UCSD-AML1 (cell line): Measurements from ENCODE around the gene PRR7.

ENCODE experiments used
- DNase-seq: peaks from one replicate; lab custom pipeline; 2025; ENCODE audit not compliant: unreplicated experiment; lab: John Stamatoyannopoulos, UW

PRR7 gene

DNA sequence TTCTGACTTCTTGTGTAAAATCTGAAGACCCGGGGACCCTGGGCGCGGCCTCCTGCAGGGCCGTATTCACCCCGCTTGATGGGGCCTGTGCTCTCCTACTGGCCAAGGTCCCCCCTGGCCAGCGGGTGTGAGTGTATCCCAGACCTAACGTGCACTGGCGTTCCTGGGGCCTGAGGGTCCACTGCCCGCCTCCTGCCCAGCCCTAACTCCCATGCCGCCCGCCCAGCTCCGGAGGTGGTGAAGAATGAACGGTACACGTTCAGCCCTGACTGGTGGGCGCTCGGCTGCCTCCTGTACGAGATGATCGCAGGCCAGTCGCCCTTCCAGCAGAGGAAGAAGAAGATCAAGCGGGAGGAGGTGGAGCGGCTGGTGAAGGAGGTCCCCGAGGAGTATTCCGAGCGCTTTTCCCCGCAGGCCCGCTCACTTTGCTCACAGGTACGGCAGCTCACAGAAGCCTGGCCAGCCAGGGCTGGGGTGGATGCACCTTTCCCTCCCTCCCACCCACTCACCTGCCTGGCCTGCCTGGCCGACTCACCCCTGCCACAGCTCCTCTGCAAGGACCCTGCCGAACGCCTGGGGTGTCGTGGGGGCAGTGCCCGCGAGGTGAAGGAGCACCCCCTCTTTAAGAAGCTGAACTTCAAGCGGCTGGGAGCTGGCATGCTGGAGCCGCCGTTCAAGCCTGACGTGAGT is 10.6 kb upstream of the PRR7 start:
- DNase-seq, result no peak

DNA sequence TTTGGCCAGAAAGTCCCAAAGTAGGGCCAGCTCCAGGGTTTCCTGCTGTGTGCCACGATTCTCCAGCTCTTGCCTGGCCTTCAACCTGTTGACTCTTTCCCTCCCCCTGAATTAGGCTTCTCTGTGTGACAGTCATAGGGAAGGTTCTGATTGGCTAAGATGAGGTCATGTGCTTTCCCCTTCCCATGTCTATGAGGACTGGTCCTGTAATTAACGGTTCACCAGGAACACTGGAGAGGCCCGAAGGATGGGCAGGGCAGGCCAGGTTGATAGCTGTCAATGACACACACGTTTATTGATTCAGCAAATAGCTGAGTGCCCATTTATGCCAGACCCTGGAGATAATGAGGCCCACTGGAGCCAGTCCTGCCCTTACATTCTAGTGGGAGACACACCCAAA is 9.0 kb upstream of the PRR7 start:
- no peak for DNase-seq

DNA sequence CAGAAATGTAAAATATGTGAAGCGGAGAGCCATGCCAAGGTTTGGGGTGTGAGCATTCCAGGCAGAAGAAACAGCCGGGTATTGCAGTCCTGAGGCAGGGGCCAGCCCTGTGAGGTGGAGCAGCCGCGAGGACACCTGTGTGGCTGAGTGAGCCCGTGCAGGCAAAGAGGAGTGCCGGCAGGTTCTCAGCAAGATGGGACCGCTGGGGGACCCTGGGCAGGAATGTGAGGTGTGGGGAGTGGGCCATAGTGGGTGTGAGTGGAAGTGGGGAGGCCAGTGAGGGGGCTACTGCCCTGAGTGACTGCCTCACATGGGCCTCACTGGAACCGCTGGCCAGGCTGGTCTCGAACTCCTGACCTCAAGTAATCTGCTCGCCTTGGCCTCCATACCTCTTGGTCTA is 8.1 kb upstream of the PRR7 start:
- no peak for DNase-seq

DNA sequence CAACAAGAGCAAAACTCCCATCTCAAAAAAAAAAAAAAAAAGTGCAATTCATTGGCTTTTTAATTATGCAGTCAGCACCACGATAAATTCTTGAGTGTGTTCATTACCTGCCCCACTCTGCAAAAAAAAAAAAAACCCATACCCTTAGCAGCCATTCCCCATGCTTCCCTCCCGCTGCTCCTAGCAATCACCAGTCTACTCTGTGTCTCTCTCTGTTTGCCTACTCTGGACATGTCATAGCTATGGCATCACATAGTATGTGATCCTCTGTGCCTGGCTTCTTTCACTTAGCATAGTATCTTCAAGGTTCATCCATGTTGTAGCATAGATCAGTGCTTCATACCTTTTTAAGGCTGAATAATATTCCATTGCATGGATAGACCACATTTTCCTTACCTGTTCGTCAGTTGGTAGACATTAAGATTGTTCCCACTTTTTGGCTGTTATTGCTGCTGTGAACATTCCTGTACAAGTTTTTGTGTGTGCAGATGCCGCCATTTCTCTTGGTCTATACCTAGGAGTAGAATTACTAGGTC is 7.0 kb upstream of the PRR7 start:
- DNase-seq, result no peak

DNA sequence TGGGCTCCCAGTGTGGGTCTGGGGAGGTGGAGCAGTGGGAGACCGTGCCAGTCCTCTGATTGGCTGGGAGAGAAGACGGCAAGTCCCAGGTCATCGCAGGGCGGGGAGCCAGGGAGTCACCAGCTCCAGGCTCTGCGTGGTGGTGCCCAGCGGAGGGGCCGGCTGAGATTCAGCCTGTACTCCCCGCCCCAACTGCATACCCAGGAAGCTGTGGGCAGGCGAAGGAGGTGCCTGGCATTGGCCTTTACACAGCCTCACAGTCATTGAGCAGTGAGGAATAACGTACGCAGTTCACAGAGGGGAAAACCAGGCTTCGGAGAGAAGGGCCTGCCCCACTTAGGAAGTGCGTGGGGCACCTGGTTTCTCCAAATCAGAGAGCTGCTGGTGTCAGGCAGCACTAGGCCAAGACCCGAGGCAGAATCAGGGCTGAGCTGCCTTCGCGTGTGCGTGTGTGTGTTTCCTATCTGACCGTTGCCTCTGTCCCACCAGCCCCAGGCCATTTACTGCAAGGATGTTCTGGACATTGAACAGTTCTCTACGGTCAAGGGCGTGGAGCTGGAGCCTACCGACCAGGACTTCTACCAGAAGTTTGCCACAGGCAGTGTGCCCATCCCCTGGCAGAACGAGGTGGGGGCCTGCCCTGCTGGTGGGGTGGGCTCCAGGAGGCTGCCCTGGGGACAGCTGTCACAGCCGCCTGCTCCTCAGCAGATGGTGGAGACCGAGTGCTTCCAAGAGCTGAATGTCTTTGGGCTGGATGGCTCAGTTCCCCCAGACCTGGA is 6.2 kb upstream of the PRR7 start:
- no peak for DNase-seq

DNA sequence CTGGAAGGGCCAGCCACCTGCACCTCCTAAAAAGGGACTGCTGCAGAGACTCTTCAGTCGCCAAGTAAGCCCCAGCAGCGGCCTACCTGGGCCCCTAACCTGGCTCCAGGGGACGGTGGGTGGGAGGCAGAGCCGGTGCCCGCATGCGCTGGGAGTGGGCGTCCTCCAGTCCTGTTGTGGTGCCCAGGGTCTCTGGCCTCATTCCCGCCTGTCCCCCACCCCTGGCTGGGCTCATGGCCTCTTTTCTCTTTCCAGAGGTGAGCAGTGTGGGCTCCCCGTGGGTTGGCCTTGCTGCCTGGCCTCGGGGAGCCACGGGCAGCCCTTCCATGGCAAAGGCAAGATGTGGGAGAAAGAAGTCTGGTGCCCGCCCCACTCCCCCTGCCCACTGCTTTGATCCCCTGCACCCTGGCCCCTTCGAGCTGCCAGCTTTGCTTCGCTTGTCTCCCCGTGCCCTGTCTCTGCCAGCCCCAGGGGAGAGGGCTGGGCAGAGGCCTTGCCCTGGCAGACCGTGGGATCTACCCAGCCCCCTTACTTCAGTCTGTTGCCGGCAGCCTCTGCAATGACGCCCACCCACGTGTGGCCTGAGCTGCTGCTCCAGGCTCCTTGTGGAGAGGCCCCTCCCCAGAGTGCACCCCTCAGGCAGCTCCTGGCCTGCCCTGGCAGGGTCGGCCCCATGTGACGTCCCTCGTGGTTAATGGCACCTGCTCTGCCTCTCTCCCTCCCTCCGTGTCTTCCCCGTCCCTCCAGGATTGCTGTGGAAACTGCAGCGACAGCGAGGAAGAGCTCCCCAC is 5.4 kb upstream of the PRR7 start:
- no peak for DNase-seq

DNA sequence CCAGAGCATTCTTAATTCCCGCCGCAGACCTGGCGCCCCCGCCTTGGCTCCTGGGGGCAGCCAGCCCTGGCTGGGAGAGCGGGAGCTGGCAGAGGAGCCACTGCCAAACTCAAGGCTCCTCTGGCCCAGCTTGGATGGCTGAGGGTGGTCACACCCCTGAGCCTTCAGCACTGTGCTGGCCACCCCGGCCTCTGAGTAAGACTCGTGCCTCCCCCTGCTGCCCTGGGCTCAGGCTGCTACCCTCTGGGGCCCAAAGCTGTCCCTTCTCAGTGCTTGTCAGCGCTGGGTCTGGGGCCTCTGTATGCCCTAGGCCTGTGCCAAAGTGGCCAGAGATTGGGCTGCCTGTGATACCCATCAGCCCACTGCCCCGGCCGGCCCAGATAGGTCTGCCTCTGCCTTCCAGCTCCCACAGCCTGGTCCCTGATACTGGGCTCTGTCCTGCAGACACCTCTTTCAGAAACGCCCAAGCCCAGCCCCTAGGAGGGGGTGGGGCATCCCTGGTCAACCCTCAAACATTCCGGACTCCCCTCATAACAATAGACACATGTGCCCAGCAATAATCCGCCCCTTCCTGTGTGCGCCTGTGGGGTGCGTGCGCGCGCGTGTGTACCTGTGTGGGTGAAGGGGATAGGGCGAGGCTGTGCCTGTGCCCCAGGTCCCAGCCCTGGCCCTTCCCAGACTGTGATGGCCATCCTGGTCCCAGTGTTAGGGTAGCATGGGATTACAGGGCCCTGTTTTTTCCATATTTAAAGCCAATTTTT is 4.4 kb upstream of the PRR7 start:
- DNase-seq, result no peak

DNA sequence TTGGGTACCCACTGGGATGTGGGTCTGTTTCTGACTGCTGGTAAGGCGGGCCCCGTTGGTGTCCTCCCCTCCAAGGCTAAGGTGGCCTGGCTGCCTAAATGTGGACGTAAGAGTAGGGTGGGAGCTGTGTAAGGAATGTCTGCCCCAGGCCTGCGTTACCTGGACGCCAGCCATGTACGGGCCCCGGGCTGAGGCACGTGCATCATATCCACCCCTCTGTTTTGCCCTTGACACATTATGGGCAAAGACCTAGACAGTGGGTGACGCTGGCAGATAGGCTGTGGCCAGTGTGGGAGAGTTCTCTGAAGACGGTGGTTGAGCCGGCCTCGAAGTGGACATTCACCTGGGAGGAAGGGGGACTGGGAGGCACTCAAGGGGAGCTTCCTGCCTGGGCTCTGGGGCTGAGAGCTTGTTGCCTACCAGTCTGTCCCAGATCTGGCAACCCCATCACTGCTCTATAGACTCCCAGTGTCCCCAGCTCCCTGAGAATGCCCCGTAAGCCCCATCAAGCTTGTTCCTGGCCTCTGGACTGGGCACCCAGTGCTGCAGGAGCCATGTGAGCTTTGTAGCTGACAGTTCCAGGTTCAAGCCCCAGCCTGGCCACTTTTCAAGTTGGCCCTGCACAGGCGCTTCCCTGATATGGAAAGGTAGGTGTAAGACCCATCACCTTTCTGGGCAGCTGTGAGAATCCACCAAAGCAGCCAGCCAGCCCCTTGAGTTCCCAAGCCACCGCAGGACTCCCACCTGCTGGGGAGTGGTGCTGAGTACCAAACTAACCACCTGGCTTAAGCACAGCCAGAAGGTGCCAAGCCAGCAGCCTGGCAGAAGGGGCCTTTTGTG is 3.2 kb upstream of the PRR7 start:
- no peak for DNase-seq

DNA sequence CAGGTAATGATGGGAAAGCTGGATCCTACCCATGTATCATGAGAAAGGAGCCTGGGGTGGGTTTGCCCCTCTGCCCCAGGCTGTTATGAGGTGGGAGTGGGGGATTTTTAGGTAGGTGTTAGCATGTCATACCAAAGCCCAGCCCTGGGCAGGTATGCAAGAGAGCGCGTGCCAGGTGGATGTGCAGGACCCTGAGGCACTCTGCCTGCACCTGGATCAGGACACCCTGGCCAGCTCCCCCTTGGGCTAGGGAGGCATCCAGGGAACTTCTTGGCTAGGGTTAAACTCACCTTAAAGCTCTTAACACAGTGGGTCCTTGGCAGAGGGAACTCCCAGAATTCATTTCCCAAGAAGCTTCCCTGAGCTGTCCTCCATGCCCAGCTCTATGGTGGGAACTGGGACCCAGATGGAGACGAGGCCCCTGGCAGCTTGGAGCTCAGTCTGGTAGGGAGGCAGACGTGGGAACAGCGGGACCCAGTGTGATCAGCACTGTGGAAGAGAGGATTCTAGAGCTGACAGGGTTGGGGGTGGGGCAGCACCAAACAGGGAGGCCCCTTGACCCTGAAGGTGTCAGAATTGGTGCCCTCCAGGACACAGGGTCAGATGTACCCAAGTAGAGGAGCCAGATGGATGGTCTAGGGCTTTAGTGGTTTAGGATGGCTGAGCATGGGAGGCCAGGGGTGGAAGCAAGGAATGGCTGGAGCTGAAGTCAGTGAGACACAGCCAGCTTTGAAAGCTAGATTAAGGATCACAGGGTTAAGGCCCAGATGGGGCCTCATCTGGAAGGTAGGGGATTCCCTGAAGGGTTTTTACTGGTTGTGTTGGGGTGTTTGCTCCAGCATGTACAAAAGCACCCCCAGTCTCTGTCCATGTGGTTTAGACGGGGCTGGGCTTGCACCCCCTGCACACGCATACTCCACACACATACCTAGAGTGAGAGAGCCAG is 2.2 kb upstream of the PRR7 start:
- DNase-seq, result no peak

DNA sequence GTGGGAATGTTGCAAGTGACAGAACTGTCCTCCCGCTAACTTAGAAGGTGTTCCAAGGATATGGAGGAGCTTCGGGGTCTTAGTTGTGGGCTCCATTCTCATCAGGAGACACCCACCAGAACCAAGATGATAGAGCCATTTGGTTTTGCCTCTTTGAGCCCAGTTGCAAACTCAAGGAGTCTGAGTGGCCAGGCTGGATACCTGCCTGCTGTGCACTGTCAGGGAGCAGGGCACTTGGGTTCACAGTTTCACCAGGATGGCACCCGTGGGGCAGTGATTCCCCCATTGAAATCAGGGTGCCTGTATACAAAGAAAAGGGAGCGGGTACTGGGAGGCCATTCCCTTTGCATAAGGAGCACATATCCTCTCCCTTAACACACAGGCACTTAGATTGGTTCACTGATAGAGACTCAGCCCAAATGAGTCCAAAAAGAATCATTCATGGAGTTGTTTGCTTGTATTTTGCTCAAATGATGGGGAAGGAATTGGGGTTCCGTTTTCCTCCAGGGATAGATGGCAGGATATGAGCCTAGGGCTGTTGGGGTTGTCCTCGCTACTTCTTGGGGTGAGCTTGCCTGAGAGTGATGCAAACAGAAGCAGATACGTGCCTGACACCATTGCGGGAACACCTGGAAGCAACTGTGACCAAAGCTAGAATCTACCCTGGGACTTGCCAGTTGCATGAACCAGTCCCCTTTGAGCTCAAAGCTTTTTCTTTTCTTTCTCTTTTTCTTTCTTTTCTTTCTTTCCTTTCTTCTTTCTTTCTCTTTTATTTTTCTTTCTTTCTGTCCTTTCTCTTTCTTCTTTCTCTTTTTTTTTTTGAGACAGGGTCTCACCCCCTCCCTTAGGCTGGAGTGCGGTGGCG is 1.3 kb upstream of the PRR7 start:
- DNase-seq, result no peak

DNA sequence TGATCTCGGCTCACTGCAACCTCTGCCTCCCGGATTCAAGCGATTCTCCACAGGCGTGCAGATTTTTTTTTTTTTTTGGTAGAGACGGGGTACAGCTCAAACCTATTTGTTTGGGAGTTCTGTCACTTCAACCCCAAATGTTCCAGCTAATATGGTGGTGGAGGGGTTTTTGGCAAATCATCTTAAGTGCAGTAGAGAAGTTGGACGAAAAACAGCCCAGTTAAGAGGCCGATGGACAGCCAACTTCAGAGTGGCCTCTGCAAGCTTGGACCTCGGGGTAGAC is 756 bp upstream of the PRR7 start:
- DNase-seq, result no peak

DNA sequence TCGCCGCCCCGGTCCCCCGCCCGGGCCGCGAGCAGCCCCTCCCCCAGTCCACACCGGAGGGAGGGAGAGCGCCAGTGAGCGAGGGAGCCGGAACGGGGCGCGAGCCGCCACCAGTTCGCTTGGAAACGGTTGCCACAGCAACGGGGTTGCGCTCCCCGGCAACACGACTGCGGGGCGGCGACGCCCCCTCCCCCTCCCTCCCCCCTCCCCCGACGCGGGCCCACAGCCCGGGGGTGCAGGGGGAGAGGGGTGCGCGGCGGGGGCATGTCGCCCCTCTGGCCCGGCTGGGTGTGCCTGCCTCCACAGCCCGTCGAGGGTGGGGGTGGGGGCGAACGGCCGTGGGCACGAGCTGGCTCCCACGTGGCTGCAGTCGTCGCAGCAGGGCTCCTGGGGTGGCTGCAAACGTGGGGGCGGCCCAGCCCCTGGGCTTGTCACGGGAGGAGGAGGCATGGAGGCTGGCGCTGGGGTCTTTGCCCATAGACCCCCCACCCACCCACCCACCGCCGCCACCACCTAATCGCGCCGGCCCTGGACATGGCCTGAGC is 524 bp downstream of the PRR7 start:
- peak; percentile 65 for DNase-seq

DNA sequence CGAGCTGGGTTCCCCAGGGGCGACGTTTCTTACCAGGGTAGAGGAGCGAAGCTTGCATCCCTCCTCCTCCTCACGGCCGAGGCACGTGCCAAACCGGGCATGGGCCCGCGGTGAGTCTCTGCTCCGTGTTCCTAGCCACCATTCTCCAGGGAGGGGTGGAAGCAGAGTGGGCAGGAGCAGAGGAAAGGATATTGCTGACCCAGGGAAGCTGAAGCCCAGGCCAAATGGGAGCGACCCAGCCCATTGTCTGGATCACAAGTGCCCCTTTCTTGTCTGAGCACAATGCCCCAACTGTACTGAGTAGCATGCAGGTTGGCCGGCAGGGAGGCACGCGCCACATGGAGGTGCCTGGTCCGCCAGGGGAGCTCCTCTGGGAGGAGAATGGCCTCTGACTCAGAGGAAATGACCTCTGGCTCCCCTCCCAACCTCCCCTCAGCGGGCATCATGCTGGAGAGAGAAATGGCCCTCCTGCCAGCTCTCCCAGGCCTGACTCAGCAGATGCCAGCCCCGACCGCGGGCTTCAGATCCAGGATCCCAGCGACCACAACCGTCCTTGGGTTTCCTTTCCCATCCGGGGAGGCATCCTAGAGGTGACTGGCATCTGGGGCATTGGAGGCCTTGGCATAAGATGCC is 1.1 kb downstream of the PRR7 start:
- peak; percentile 75 for DNase-seq

DNA sequence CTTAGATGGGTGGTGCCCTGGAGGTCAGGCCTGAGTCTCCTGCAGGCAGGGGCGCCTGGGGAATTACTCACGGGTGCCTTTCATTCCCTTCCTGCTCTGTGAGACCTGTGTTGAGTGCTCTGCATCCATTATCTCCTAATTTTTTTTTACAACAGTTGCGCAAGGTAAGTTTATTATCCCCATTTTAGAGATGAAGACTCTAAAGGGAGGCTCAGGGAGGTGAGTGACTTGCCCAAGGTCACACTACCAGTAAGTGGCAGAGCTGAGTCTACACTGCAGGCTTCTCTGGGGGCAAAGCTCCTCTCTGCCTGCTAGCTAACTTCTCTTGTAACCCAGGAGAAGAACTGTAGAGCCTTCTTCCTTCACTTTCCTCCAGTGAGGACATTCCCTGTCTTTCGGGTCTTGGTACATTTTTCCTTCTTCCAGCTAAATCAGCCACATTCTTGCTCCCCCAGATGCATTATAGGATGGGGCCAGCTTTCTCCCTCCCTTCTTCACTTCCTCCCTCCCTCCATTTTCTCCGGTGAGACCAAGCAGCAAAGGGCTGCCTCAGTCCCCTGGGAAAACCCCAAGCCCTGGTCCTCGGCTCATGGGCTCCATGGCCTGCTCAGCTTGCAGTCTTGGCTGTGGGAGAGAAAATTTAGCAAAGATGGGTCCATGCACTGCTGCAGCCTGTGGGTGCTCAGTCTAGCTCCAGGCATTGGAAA is 1.8 kb downstream of the PRR7 start:
- DNase-seq, result no peak

DNA sequence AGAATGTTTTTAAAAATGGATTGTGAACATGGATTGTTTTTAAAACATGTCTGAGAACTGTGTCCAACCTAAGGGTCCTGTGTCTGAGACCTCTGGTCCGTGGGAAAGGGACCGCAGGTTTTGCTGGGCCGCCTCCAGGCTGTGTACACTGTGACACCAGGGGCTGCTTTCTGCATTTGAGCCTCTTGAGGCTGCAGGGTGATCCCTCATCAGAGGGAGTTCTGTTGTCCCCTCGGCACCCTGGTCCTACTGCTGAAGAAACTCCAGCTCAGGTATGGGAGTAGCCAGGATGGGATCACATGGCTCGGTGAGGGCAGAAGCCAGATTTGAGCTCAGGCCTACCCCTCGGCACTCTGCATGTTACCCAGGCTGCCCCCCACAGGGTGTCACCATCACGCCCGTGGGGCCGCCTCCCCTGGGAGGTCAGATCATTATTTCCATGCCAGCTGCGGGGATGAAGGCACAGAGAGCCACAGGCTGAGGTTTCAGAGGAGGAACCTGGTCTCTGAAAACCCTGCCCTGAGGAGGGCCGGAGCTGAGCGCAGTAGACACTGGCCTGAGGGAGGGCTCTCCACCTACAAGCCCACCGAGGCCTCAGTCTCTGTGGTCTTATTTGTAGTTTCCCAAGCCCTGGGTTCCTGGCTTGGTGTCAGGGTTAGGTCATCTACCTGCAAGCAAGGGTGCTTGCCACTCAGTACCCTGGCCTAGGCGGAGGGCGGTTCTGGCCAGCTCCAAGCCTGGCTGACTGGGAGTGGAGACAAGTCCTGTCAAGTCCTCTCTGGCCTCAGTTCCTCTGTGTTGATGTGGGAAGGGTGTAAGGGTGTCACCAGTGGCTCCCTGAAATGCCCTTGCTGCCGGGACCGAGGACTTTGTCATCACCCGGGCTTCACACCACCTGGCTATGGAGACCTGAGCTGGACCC is 2.8 kb downstream of the PRR7 start:
- DNase-seq, result no peak
